Neural crest cell (in vitro differentiated cells): ENCODE results near the gene ERVH48-1. TPM values are rescaled to one million over a fixed set of nuclear protein-coding genes. Genes with fewer than 3 reads are reported as not detected.
"Not testable (repeated sequence)": the region's sequence is repeated elsewhere in the genome, so short reads cannot be mapped to it uniquely, and the experiment has no call there.

Source experiments
- DNase-seq: peaks from one replicate; pipeline ENCODE4 v3.0.0; 2021; ENCODE audit warnings: low read depth, mixed read lengths, low spot score
- H3K27ac Mint-ChIP-seq: one replicate; pipeline ENCODE4 v1.8.0; 2021; ENCODE audit warnings: mild to moderate bottlenecking, mixed read lengths; ENCODE audit not compliant: unreplicated experiment
- H3K27me3 Mint-ChIP-seq: 2 replicates; pipeline ENCODE4 v1.8.0; 2021; ENCODE audit warnings: low read depth, mild to moderate bottlenecking, mixed read lengths
- H3K36me3 Mint-ChIP-seq: 2 replicates; pipeline ENCODE4 v1.8.0; 2021; ENCODE audit warnings: low read depth, mild to moderate bottlenecking, mixed read lengths
- H3K4me1 Mint-ChIP-seq: 2 replicates; pipeline ENCODE4 v1.8.0; 2021; ENCODE audit warnings: mixed read lengths
- H3K4me3 Mint-ChIP-seq: one replicate; pipeline ENCODE4 v1.8.0; 2021; ENCODE audit warnings: mild to moderate bottlenecking, mixed read lengths
- H3K9me3 Mint-ChIP-seq: 2 replicates; pipeline ENCODE4 v1.8.0; 2021; ENCODE audit warnings: mixed read lengths
- total RNA-seq: library from RNA; stranded (reverse); gene quantifications from 2 replicates; pipeline ENCODE4 v1.2.1, GENCODE V29; 2021
- TF ChIP-seq, protein P1 (sequence below): fragments of 200-600 bp; sonication (generic); conservative IDR thresholded peaks from 2 replicates; pipeline ENCODE4 v1.5.0; 2021; ENCODE audit warnings: antibody characterized with exemption, mild to moderate bottlenecking

Gene ERVH48-1
- total RNA-seq, 1 donor from 2014 or later: not detected

DNA sequence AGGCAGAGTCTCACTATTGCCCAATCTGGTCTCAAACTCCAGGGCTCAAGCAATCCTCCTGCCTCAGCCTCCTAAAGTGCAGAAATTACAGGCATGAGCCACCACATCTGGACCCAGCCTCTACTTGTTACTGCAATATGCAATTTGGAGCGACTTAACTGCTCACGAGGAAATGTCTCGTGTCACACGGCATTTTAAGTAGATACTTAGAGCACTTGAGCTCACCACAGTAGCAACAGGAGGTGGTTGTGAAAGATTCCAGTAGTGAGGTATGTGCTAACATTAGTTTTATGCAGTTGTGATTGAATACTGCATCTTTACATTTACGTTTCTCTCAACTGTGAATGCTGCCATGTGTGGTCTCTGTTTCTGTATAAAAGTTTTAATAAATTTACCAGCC, 38.1 kb downstream of the ERVH48-1 start:
- Mint-ChIP-seq H3K9me3 (no peaks in the 10 kb centered on the region), H3K36me3 (no peaks in the 10 kb centered on the region), H3K4me3 (no peak overlapping the region), H3K27me3 (no peaks in the 10 kb centered on the region), H3K4me1 (peaks cover 2% of the 10 kb centered on the region), H3K27ac (no peak overlapping the region)
- no peak for DNase-seq
- TF ChIP-seq, protein P1, sequence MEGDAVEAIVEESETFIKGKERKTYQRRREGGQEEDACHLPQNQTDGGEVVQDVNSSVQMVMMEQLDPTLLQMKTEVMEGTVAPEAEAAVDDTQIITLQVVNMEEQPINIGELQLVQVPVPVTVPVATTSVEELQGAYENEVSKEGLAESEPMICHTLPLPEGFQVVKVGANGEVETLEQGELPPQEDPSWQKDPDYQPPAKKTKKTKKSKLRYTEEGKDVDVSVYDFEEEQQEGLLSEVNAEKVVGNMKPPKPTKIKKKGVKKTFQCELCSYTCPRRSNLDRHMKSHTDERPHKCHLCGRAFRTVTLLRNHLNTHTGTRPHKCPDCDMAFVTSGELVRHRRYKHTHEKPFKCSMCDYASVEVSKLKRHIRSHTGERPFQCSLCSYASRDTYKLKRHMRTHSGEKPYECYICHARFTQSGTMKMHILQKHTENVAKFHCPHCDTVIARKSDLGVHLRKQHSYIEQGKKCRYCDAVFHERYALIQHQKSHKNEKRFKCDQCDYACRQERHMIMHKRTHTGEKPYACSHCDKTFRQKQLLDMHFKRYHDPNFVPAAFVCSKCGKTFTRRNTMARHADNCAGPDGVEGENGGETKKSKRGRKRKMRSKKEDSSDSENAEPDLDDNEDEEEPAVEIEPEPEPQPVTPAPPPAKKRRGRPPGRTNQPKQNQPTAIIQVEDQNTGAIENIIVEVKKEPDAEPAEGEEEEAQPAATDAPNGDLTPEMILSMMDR: no peak

DNA sequence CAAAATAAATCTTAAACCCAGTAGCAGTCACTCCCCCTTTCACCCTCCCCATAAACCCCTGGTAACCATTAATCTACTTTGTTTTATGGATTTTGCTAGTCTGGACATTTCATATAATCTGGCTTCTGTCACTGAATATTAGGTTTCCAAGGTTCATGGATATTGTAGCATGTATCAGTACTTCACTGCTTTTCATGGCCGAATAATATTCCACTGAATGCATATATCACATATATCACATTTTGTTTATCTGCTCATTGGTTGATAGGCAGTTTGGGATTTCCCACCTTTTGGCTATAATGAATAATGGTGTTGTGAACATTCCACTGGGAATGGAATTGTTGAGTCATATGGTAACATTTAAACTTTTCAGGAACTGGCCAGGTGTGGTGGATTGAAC, 41.5 kb downstream of the ERVH48-1 start:
- Mint-ChIP-seq H3K27me3 (no peaks in the 10 kb centered on the region), H3K4me1 (peaks cover 21% of the 10 kb centered on the region), H3K9me3 (no peaks in the 10 kb centered on the region), H3K36me3 (peaks cover 2% of the 10 kb centered on the region), H3K4me3 (peak overlapping the region; percentile 35), H3K27ac (no peak overlapping the region)
- DNase-seq: no peak
- TF ChIP-seq, protein P1: no peak

DNA sequence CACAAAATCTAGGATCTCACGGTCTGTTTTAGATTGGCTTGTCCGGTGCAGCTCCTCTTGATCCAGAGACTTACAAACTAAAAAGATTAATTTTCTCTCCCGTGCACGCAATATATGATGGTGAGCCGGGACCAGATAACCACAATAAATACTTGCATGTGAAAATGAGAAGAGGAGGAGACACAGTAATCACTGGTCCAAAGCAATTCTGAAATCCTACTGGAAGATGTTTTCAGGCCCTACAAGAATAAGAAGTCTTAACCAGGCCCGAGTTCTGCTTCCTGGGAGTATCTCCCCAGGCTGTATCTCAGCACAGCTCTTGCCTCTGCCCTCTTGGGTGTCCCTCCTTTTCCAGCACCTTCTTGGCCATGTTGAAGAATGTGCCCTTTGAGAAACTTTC, 45.1 kb downstream of the ERVH48-1 start:
- H3K4me3 Mint-ChIP-seq: peak overlapping the region; percentile 99

DNA sequence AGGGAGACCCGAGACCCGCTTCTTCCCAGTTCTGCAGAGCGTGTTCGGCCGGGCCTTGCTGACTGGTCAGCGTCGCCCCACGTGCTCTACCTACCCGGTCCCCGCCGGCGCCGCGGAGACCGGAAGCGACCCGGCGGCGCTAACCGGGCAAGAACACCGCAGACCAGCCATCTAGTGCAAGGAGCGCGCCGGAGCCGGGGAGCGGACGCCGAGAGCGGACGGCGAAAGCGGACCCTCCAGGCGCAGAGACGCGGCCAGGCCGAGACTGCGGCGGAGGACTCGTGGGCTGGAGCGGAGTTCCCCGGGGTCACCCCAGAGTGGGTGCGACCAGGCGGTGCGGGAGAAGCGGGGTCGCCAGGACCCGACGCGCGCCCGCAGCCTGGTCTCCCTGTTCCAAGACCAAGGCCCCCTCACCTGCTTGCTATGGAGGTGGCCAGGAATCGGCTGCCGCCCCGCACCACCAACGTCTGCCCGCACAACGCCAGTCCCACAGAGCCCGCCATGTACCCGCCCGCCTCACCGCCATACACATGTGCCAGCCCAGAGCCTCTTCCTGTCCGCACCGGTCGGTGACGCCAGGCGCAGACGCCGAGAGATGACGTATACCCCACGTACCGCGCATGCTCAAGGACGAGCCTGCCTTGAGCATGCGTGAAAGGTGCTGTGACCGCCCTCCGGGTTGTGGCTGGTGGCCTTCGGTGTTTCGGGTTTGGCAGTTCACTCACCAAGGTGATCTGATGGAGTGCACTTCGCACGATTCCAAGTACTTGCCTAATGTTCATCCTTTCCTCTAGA, 46.2 kb downstream of the ERVH48-1 start, which contains the start of gene WDR4:
TSS of gene WDR4 (minus strand) at position 547 of the 795 bp plus-strand sequence. CDS start at position 503, 44 bp downstream.
- peak within 1 kb of the TSS; percentile 99 for H3K27ac Mint-ChIP-seq
- H3K36me3 Mint-ChIP-seq: peaks cover 5% of the 10 kb centered on the region

More for the DNA sequence above, 45.1 kb downstream of the ERVH48-1 start:
- DNase-seq: no peak
- Mint-ChIP-seq H3K27me3 (no peaks in the 10 kb centered on the region), H3K4me1 (peaks cover 30% of the 10 kb centered on the region), H3K36me3 (peaks cover 2% of the 10 kb centered on the region), H3K9me3 (no peaks in the 10 kb centered on the region), H3K27ac (peak overlapping the region; percentile 99)
- TF ChIP-seq, protein P1: no peak

DNA sequence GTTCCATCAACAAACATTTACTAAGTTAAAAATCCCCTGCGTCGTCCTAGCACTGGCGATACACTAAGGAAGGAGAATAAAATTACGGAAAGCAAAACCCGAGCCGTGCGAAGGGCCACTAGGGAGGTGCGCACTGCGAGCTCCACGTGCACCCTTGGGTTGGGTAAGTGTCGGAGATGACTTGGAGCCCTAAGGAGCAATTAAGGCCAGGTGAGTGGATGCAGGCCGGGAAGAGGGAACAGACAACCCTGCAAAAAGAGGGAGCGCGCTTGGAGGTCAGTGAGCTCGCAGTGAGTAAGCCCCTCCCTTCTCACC, 46.8 kb downstream of the ERVH48-1 start:
- Mint-ChIP-seq H3K36me3 (peaks cover 5% of the 10 kb centered on the region), H3K9me3 (no peaks in the 10 kb centered on the region), H3K4me3 (peak overlapping the region; percentile 99), H3K27ac (peak overlapping the region; percentile 94), H3K27me3 (no peaks in the 10 kb centered on the region), H3K4me1 (peaks cover 30% of the 10 kb centered on the region)
- no peak for DNase-seq
- TF ChIP-seq, protein P1: no peak

More for the DNA sequence above, 46.2 kb downstream of the ERVH48-1 start, which contains the start of gene WDR4:
- TF ChIP-seq, protein P1: no peak
- no peaks in the 10 kb centered on the region for H3K27me3 Mint-ChIP-seq
- peak; percentile 96 for DNase-seq
- H3K4me1 Mint-ChIP-seq: peaks cover 30% of the 10 kb centered on the region
- H3K9me3 Mint-ChIP-seq: no peaks in the 10 kb centered on the region
- peak within 1 kb of the TSS; percentile 99 for H3K4me3 Mint-ChIP-seq

DNA sequence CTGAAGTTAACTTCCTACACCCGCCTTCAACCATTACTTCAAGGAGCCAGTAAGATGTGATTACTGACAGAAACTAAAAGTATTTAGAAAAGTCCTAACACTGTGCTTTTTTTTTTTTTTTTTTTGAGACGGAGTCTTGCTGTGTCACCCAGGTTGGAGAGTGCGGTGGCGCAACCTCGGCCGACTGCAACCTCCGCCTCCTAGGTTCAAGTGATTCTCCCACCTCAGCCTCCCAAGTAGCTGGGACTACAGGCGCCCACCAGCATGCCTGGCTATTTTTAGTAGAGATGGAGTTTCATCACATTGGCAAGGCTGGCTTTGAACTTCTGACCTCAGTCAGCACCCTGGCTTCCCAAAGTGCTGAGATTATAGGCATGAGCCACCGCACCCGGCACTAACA, 49.6 kb downstream of the ERVH48-1 start:
- H3K27ac Mint-ChIP-seq: not testable (repeated sequence)
- peaks cover 24% of the 10 kb centered on the region for H3K4me1 Mint-ChIP-seq

More for the DNA sequence above, 49.6 kb downstream of the ERVH48-1 start:
- not testable (repeated sequence) for H3K27me3 Mint-ChIP-seq, H3K9me3 Mint-ChIP-seq, DNase-seq
- Mint-ChIP-seq H3K36me3 (peaks cover 11% of the 10 kb centered on the region), H3K4me3 (peak overlapping the region; percentile 59)
